Panc1 (cell line): ENCODE measurements around the gene HOXB7. TPM values are rescaled to one million over a fixed set of nuclear protein-coding genes. Genes with fewer than 3 reads are reported as not detected.
A peak's percentile ranks its signal among the peaks of the same experiment; 100 is the strongest.

Source experiments
- ATAC-seq: fragments of 200-7000 bp; cut with Tn5 transposase; 2 replicates; pipeline ENCODE4 v1.9.1; 2020; ENCODE audit warnings: mild to moderate bottlenecking, moderate library complexity
- BruUV-seq: library from RNA; stranded (reverse); fragments of 400-500 nt; replicated peaks from 2 replicates; lab custom pipeline; 2021; lab: Mats Ljungman, UMichigan
- CTCF ChIA-PET: fragments of 300-600 bp; sonication (Branson Sonifier 250); formaldehyde crosslinking; loops from one replicate; lab custom pipeline; 2022; ENCODE audit warnings: antibody characterized with exemption; lab: Charles Lee
- POLR2A ChIA-PET: fragments of 300-600 bp; sonication (Branson Sonifier 250); formaldehyde crosslinking; loops from one replicate; lab custom pipeline; 2022; ENCODE audit warnings: antibody characterized with exemption; lab: Charles Lee
- DNase-seq: peaks from one replicate; pipeline ENCODE4 v3.0.0-alpha.2; 2010; ENCODE audit warnings: low read depth, low spot score
- H3K27ac ChIP-seq: 2 replicates; pipeline ENCODE4 v1.5.1; 2011; ENCODE audit warnings: mild to moderate bottlenecking, low read length, inconsistent platforms
- H3K27me3 ChIP-seq: fragments of 200-500 bp; sonication (Bioruptor generic); 2 replicates; pipeline ENCODE4 v1.6.0; 2014; ENCODE audit warnings: low read length, inconsistent platforms; ENCODE audit not compliant: control insufficient read depth, insufficient read depth
- H3K36me3 ChIP-seq: fragments of 200-500 bp; sonication (Bioruptor generic); 2 replicates; pipeline ENCODE4 v1.5.1; 2014; ENCODE audit warnings: inconsistent platforms, mild to moderate bottlenecking, low read length, moderate library complexity; ENCODE audit not compliant: control insufficient read depth, insufficient read depth
- H3K4me1 ChIP-seq: 2 replicates; pipeline ENCODE4 v1.5.1; 2011; ENCODE audit warnings: inconsistent platforms, mild to moderate bottlenecking, low read length, moderate library complexity; ENCODE audit not compliant: control insufficient read depth, insufficient read depth
- H3K4me3 ChIP-seq, 2 experiments: 2 replicates each; pipeline ENCODE4 v1.5.1; 2011 to 2012; ENCODE audit warnings: low read depth in 2 of 2, low read length in 2 of 2, mild to moderate bottlenecking in 2 of 2, inconsistent platforms in 1 of 2, moderate library complexity in 1 of 2
- H3K9me3 ChIP-seq: fragments of 200-500 bp; sonication (Bioruptor generic); 2 replicates; pipeline ENCODE4 v1.5.1; 2014; ENCODE audit warnings: low read depth, mild to moderate bottlenecking, inconsistent platforms, low read length, moderate library complexity; ENCODE audit not compliant: control insufficient read depth, insufficient read depth
- CTCF ChIP-seq: fragments of 450-650 bp; IDR thresholded peaks from 2 replicates; pipeline ENCODE4 v1.5.1; 2017; ENCODE audit warnings: mild to moderate bottlenecking
- POLR2AphosphoS5 ChIP-seq: IDR thresholded peaks from 2 replicates; pipeline ENCODE4 v1.6.1; 2012; ENCODE audit warnings: mild to moderate bottlenecking, low read depth, low read length, moderate library complexity
- REST ChIP-seq, 2 experiments: IDR thresholded peaks; 2 replicates each; pipeline ENCODE4 v1.6.1; 2011 to 2012; ENCODE audit warnings: low read depth in 2 of 2, control low read depth in 1 of 2, low read length in 1 of 2, mild to moderate bottlenecking in 1 of 2, moderate library complexity in 1 of 2; ENCODE audit not compliant: insufficient read depth in 1 of 2
- SIN3A ChIP-seq: IDR thresholded peaks from 2 replicates; pipeline ENCODE4 v1.6.1; 2012; ENCODE audit warnings: low read depth, mild to moderate bottlenecking, low read length, moderate library complexity, borderline replicate concordance; ENCODE audit not compliant: insufficient read depth
- TCF7L2 ChIP-seq: IDR thresholded peaks from 2 replicates; pipeline ENCODE4 v1.6.1; 2011; ENCODE audit warnings: mild to moderate bottlenecking, low read depth, low read length, inconsistent platforms
- in situ Hi-C: cut with HindIII; loops from 2 replicates; pipeline ENCODE4 v1.10.0; 2016; ENCODE audit warnings: low sequenced_read_pairs, low pct_unique_long_range_greater_than_20kb
- intact Hi-C: fragments of 100-400 bp; cut with micrococcal nuclease; formaldehyde crosslinking; loops from one replicate; pipeline ENCODE4 v1.10.0; 2022; ENCODE audit not compliant: unreplicated experiment
- total RNA-seq: library from RNA; stranded (reverse); gene quantifications from one replicate; pipeline ENCODE4 v1.2.1, GENCODE V29; 2021; ENCODE audit not compliant: unreplicated experiment

HOXB7 gene
- total RNA-seq, 1 experiment from 2014 or later = 44.0 TPM

- Histone ChIP-seq H3K27me3 (no peaks in the 10 kb centered on the region), H3K4me1 (peaks cover 78% of the 10 kb centered on the region), H3K27ac (peak overlapping the region; percentile 99), H3K4me3 (peak overlapping the region; percentile 70 to 99), H3K36me3 (no peaks in the 10 kb centered on the region; the same call in 1 of the 2 replicates), H3K9me3 (no peaks in the 10 kb centered on the region)
- intact Hi-C loops = no loop called here
- TF ChIP-seq POLR2AphosphoS5 = peak; percentile 59; the same call in 1 of the 2 replicates
- TF ChIP-seq TCF7L2 = no peak
- 0 out of 2 replicates have a peak, but pooled peaks have one; percentile 45 for TF ChIP-seq SIN3A
- TF ChIP-seq REST (IDR thresholded peaks at IDR 0.05; ENCODE audit: insufficient read depth in 1 of 2, low read depth in 2 of 2, low read length in 1 of 2) = no peak
- no TSS peak for BruUV-seq
- CTCF ChIA-PET = interaction anchor here (0.6 to 1.4 kb wide), 3 partner anchors 256 to 567 kb away, joined by 3 to 10 read pairs (median 6); no protein-coding TSS in a partner anchor
- in situ Hi-C loops = no loop called here
- POLR2A ChIA-PET = interaction anchor here (0.8 to 1.2 kb wide), 3 partner anchors 9 to 241 kb away, joined by 3 to 5 read pairs (median 3); partner anchors contain the start of gene HOXB8
- DNase-seq (no peak), ATAC-seq (no peak)
These were observed 18.7 kb downstream of the HOXB7 start for GRCh38 chr17:48592057-48592514.

- H3K27me3 ChIP-seq = no peaks in the 10 kb centered on the region
- CTCF ChIA-PET = interaction anchor here (0.5 to 1.0 kb wide), 5 partner anchors 23 to 442 kb away, joined by 3 to 8 read pairs (median 4); no protein-coding TSS in a partner anchor
- peaks cover 85% of the 10 kb centered on the region for H3K4me1 ChIP-seq
- H3K36me3 ChIP-seq = no peaks in the 10 kb centered on the region; the same call in 1 of the 2 replicates
- POLR2A ChIA-PET = interaction anchor here (0.6 to 1.2 kb wide), 3 partner anchors 10 to 436 kb away, joined by 3 to 5 read pairs (median 4); no protein-coding TSS in a partner anchor
- peak overlapping the region; percentile 99 for H3K27ac ChIP-seq
- BruUV-seq = no TSS peak
- in situ Hi-C loops (no loop called here), intact Hi-C loops (no loop called here)
- no peaks in the 10 kb centered on the region for H3K9me3 ChIP-seq
- H3K4me3 ChIP-seq = peak overlapping the region; percentile 70 to 99
- no peak for ATAC-seq
- no peak for DNase-seq
- TF ChIP-seq TCF7L2 = no peak
- no peak for TF ChIP-seq SIN3A
- TF ChIP-seq POLR2AphosphoS5 = no peak
- no peak for TF ChIP-seq CTCF
- TF ChIP-seq REST (IDR thresholded peaks at IDR 0.05; ENCODE audit: insufficient read depth in 1 of 2, low read depth in 2 of 2, low read length in 1 of 2) = no peak
These were observed 19.4 kb downstream of the HOXB7 start for GRCh38 chr17:48591255-48592056.
